Tibial nerve (tissue), 3 donors: ENCODE results near the gene TXNDC2.

Experiments used
- CTCF ChIP-seq, 5 experiments: fragments of 200-600 bp in 3 of 5; fragments of 450-650 bp in 2 of 5; sonication (generic) in 3 of 5; IDR thresholded peaks; one replicate each; pipeline ENCODE4 v1.5.1; 2016 to 2019; ENCODE audit warnings: antibody characterized with exemption in 5 of 5, mild to moderate bottlenecking in 3 of 5, moderate library complexity in 2 of 5
- POLR2A ChIP-seq, 2 donors: fragments of 450-650 bp; IDR thresholded peaks; one replicate each; pipeline ENCODE4 v1.6.1; 2017; ENCODE audit warnings: antibody characterized with exemption in 2 of 2, mild to moderate bottlenecking in 2 of 2, moderate library complexity in 2 of 2

GRCh38 chr18:9901377-9901776 lies 15.6 kb downstream of the TXNDC2 start:
- TF ChIP-seq CTCF (IDR thresholded peaks at IDR 0.05): no peak
- TF ChIP-seq POLR2A (IDR thresholded peaks at IDR 0.05): no peak
